Measurements from ENCODE around the gene DSCAML1. TPM values are rescaled to one million over a fixed set of nuclear protein-coding genes. Genes with fewer than 3 reads are reported as not detected.
"Not testable (repeated sequence)": the region's sequence is repeated elsewhere in the genome, so short reads cannot be mapped to it uniquely, and the experiment has no call there.

The DSCAML1 gene
- total RNA-seq, 1 donor from 2014 or later, result 0.16 TPM

- Histone ChIP-seq H3K36me3 (ENCODE audit: insufficient read depth, low read length) (no peaks in the 10 kb centered on the region), H2AFZ (ENCODE audit: low read depth, low read length) (no peak overlapping the region), H3K4me3 (ENCODE audit: insufficient read depth, low read depth, low read length) (no peak overlapping the region), H3K9me3 (ENCODE audit: insufficient read depth, low read depth, low read length) (no peaks in the 10 kb centered on the region), H3K4me1 (ENCODE audit: insufficient read depth, low read length) (no peaks in the 10 kb centered on the region), H3K9ac (ENCODE audit: low read length) (no peak overlapping the region), H3K4me2 (ENCODE audit: low read length) (no peak overlapping the region), H4K20me1 (ENCODE audit: insufficient read depth, low read length) (no peaks in the 10 kb centered on the region), H3K27me3 (ENCODE audit: insufficient read depth, low read length) (peaks cover 2% of the 10 kb centered on the region), H3K79me2 (ENCODE audit: insufficient read depth, low read length) (no peaks in the 10 kb centered on the region), H3K27ac (ENCODE audit: low read depth, low read length) (no peak overlapping the region)
- FAIRE-seq (no peak), DNase-seq (ENCODE audit: low read depth) (no peak)
- no peaks in the 10 kb centered on the region for H3K36me3 Mint-ChIP-seq (ENCODE audit: low read depth, unreplicated experiment)
- H3K9me3 Mint-ChIP-seq (ENCODE audit: unreplicated experiment), result no peaks in the 10 kb centered on the region
- H3K4me3 Mint-ChIP-seq (ENCODE audit: unreplicated experiment), result no peak overlapping the region
- TF ChIP-seq CTCF (IDR thresholded peaks at IDR 0.05; ENCODE audit: insufficient read depth, low read depth, low read length) (no peak), EZH2 (IDR thresholded peaks at IDR 0.05; ENCODE audit: insufficient read depth, low read length) (no peak)
- no peaks in the 10 kb centered on the region for H3K4me1 Mint-ChIP-seq (ENCODE audit: low read depth, unreplicated experiment)
- H3K27ac Mint-ChIP-seq (ENCODE audit: unreplicated experiment), result no peak overlapping the region
- H3K27me3 Mint-ChIP-seq (ENCODE audit: low read depth, unreplicated experiment), result peaks cover 68% of the 10 kb centered on the region
Observed at GRCh38 chr11:117765068-117765467, 31.9 kb downstream of the DSCAML1 start.

- not testable (repeated sequence) for H3K4me3 ChIP-seq (ENCODE audit: insufficient read depth, low read depth, low read length); H3K27me3 ChIP-seq (ENCODE audit: insufficient read depth, low read length); H3K4me1 ChIP-seq (ENCODE audit: insufficient read depth, low read length); H3K36me3 Mint-ChIP-seq (ENCODE audit: low read depth, unreplicated experiment); H3K4me1 Mint-ChIP-seq (ENCODE audit: low read depth, unreplicated experiment); H3K36me3 ChIP-seq (ENCODE audit: insufficient read depth, low read length); H3K9ac ChIP-seq (ENCODE audit: low read length); H3K9me3 Mint-ChIP-seq (ENCODE audit: unreplicated experiment); H4K20me1 ChIP-seq (ENCODE audit: insufficient read depth, low read length); H3K27ac Mint-ChIP-seq (ENCODE audit: unreplicated experiment); H3K9me3 ChIP-seq (ENCODE audit: insufficient read depth, low read depth, low read length); FAIRE-seq; DNase-seq (ENCODE audit: low read depth); H3K4me2 ChIP-seq (ENCODE audit: low read length); H3K4me3 Mint-ChIP-seq (ENCODE audit: unreplicated experiment); H3K79me2 ChIP-seq (ENCODE audit: insufficient read depth, low read length); H3K27ac ChIP-seq (ENCODE audit: low read depth, low read length); H2AFZ ChIP-seq (ENCODE audit: low read depth, low read length)
- H3K27me3 Mint-ChIP-seq (ENCODE audit: low read depth, unreplicated experiment), result peaks cover 71% of the 10 kb centered on the region
Observed at GRCh38 chr11:117763465-117763864, 33.6 kb downstream of the DSCAML1 start.

GRCh38 chr11:117761993-117762392, 35.0 kb downstream of the DSCAML1 start:
- Histone ChIP-seq H3K4me2 (ENCODE audit: low read length) (no peak overlapping the region), H3K9ac (ENCODE audit: low read length) (no peak overlapping the region), H4K20me1 (ENCODE audit: insufficient read depth, low read length) (no peaks in the 10 kb centered on the region), H3K27ac (ENCODE audit: low read depth, low read length) (no peak overlapping the region), H2AFZ (ENCODE audit: low read depth, low read length) (no peak overlapping the region), H3K9me3 (ENCODE audit: insufficient read depth, low read depth, low read length) (no peaks in the 10 kb centered on the region), H3K27me3 (ENCODE audit: insufficient read depth, low read length) (peaks cover 2% of the 10 kb centered on the region), H3K4me3 (ENCODE audit: insufficient read depth, low read depth, low read length) (no peak overlapping the region), H3K4me1 (ENCODE audit: insufficient read depth, low read length) (no peaks in the 10 kb centered on the region), H3K79me2 (ENCODE audit: insufficient read depth, low read length) (no peaks in the 10 kb centered on the region), H3K36me3 (ENCODE audit: insufficient read depth, low read length) (no peaks in the 10 kb centered on the region)
- DNase-seq (ENCODE audit: low read depth) (no peak), FAIRE-seq (no peak)
- Mint-ChIP-seq H3K27me3 (ENCODE audit: low read depth, unreplicated experiment) (peaks cover 64% of the 10 kb centered on the region), H3K36me3 (ENCODE audit: low read depth, unreplicated experiment) (no peaks in the 10 kb centered on the region), H3K9me3 (ENCODE audit: unreplicated experiment) (no peaks in the 10 kb centered on the region), H3K4me1 (ENCODE audit: low read depth, unreplicated experiment) (no peaks in the 10 kb centered on the region), H3K27ac (ENCODE audit: unreplicated experiment) (no peak overlapping the region), H3K4me3 (ENCODE audit: unreplicated experiment) (no peak overlapping the region)
- TF ChIP-seq EZH2 (IDR thresholded peaks at IDR 0.05; ENCODE audit: insufficient read depth, low read length) (no peak), CTCF (IDR thresholded peaks at IDR 0.05; ENCODE audit: insufficient read depth, low read depth, low read length) (no peak)
